ENCODE results near the gene SEMA4B.
A peak's percentile ranks its signal among the peaks of the same experiment; 100 is the strongest.

Gene SEMA4B

GRCh38 chr15:90205050-90205848 is 4.1 kb downstream of the SEMA4B start:
- Mint-ChIP-seq H3K4me3 (no peak overlapping the region), H3K27ac (no peak overlapping the region), H3K4me1 (peaks cover 53% of the 10 kb centered on the region), H3K9me3 (no peaks in the 10 kb centered on the region), H3K36me3 (ENCODE audit: low read depth) (peaks cover 37% of the 10 kb centered on the region), H3K27me3 (ENCODE audit: low read depth, poor library complexity) (peaks cover 3% of the 10 kb centered on the region)
- no peak for TF ChIP-seq CTCF (IDR thresholded peaks at IDR 0.05)
- DNase-seq: no peak

DNA sequence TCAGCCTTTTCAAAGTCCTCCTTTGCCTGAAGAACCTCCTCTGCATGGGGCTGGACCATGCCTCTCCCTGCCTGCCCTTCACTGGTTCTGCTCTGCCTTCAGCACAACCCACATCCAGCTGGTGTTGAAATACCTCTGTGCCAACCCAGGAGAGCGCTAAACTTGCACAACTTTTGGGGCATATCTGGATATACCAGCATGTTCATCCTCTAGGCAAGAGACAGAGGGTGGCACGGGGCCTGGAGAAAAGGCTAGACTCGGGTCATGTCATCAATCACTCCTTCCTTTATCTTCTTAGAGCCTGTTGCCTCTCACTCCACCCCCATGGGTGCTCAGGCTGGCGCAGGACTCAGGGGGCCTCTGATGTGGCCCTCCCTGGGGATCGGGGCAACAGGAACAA is 4.8 kb downstream of the SEMA4B start:
- TF ChIP-seq CTCF (IDR thresholded peaks at IDR 0.05): no peak
- H3K27ac Mint-ChIP-seq: no peak overlapping the region
- H3K36me3 Mint-ChIP-seq (ENCODE audit: low read depth): peaks cover 37% of the 10 kb centered on the region
- H3K4me1 Mint-ChIP-seq: peaks cover 54% of the 10 kb centered on the region
- H3K4me3 Mint-ChIP-seq: no peak overlapping the region
- peaks cover 3% of the 10 kb centered on the region for H3K27me3 Mint-ChIP-seq (ENCODE audit: low read depth, poor library complexity)
- no peak for DNase-seq
- no peaks in the 10 kb centered on the region for H3K9me3 Mint-ChIP-seq

- H3K4me1 Mint-ChIP-seq: peaks cover 62% of the 10 kb centered on the region
Observed at GRCh38 chr15:90207252-90207651, 6.1 kb downstream of the SEMA4B start.

DNA sequence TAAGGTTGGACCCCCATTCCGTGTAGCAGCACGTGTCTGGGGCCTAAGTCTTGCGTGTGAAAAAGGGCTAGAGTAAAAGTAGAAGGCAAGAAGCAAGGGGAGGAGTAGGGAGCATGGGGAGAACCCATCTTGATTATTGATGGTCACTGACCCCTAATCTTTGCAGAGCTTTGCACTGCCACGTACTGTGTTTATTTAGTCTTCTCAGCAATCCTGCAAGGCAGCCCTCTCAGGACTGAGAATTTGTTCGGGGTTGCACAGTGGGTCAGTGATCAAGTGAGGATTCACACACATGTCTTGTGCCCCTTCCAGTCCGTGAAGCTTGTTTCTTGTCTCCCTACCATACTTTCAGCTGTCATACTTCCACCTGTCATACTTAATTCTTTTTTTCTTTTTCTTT is 7.2 kb downstream of the SEMA4B start:
- Mint-ChIP-seq H3K27me3 (ENCODE audit: low read depth, poor library complexity) (peaks cover 3% of the 10 kb centered on the region), H3K27ac (no peak overlapping the region), H3K4me1 (peaks cover 52% of the 10 kb centered on the region), H3K36me3 (ENCODE audit: low read depth) (peaks cover 37% of the 10 kb centered on the region), H3K9me3 (no peaks in the 10 kb centered on the region), H3K4me3 (no peak overlapping the region)
- TF ChIP-seq CTCF (IDR thresholded peaks at IDR 0.05): no peak
- DNase-seq: no peak

More at GRCh38 chr15:90207252-90207651, 6.1 kb downstream of the SEMA4B start:
- peaks cover 37% of the 10 kb centered on the region for H3K36me3 Mint-ChIP-seq (ENCODE audit: low read depth)
- TF ChIP-seq CTCF (IDR thresholded peaks at IDR 0.05): no peak
- no peaks in the 10 kb centered on the region for H3K9me3 Mint-ChIP-seq
- H3K4me3 Mint-ChIP-seq: no peak overlapping the region
- H3K27me3 Mint-ChIP-seq (ENCODE audit: low read depth, poor library complexity): peaks cover 3% of the 10 kb centered on the region
- DNase-seq: no peak
- no peak overlapping the region for H3K27ac Mint-ChIP-seq

DNA sequence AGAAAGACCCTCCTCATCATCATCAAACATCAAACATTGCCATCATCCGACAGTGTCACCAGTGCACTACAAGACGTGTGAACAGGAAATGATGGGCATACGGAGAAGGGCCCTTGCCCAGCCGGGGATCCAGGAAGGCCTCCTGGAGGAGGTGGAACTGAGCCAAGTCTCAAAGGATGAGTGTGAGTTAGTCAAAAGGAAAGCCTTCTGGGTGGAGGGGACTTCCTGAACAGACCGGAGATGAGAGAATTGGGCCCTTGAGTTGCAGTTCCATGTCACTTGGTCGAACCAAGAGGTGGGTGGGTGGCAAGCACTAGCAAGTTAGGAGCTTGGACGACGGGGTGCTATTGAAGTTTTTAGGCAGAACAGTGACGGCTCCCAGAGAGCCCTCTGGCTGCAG is 8.5 kb downstream of the SEMA4B start:
- Mint-ChIP-seq H3K4me1 (peaks cover 48% of the 10 kb centered on the region), H3K27ac (no peak overlapping the region), H3K27me3 (ENCODE audit: low read depth, poor library complexity) (no peaks in the 10 kb centered on the region), H3K9me3 (no peaks in the 10 kb centered on the region), H3K36me3 (ENCODE audit: low read depth) (peaks cover 42% of the 10 kb centered on the region), H3K4me3 (no peak overlapping the region)
- no peak for TF ChIP-seq CTCF (IDR thresholded peaks at IDR 0.05)
- no peak for DNase-seq

DNA sequence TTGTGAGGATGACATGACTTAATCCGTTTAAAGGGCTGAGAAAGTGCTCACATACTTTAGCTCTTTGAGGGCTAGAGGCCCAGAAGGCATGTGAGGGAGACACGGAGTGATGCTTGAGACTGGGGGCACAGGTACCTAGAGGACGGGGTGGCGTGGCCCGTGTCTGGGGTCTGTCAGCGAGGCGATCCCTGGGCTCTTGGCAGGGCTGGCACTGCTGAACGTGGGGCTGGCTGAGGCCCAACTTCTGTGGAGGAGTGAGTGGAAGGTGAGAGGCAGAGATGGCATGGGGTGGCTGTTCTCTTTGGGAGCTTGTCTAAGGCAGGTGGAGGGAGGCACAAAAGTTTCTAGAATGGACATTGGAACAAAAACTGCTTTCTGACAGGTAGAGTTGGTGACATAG is 9.5 kb downstream of the SEMA4B start:
- no peak for DNase-seq
- Mint-ChIP-seq H3K9me3 (no peaks in the 10 kb centered on the region), H3K27ac (peak overlapping the region; percentile 87), H3K36me3 (ENCODE audit: low read depth) (peaks cover 46% of the 10 kb centered on the region), H3K4me1 (peaks cover 47% of the 10 kb centered on the region), H3K27me3 (ENCODE audit: low read depth, poor library complexity) (no peaks in the 10 kb centered on the region), H3K4me3 (no peak overlapping the region)
- TF ChIP-seq CTCF (IDR thresholded peaks at IDR 0.05): no peak
